K562 (cell line): ENCODE measurements around the gene STAB1. TPM values are rescaled to one million over a fixed set of nuclear protein-coding genes. Genes with fewer than 3 reads are reported as not detected.

Source experiments
- ATAC-seq: fragments of 200-7000 bp; cut with Tn5 transposase; 3 replicates; pipeline ENCODE4 v1.9.1; 2020; ENCODE audit warnings: moderate library complexity
- BruUV-seq: library from RNA; stranded (reverse); fragments of 400-500 nt; replicated peaks from 2 replicates; lab custom pipeline; 2021; lab: Mats Ljungman, UMichigan
- CTCF ChIA-PET: fragments of 300-600 bp; formaldehyde crosslinking; extraction: SDS; loops from one replicate; lab custom pipeline; 2021; ENCODE audit warnings: low intra/inter-chr PET ratio; lab: Yijun Ruan, JAX
- POLR2A ChIA-PET: fragments of 300-600, 350-650 bp; sonication (Branson Sonifier 250); formaldehyde crosslinking; extraction: SDS; loops from one replicate; lab custom pipeline; 2021; ENCODE audit warnings: antibody characterized with exemption, inconsistent platforms; lab: Yijun Ruan, JAX
- DNase-seq, 4 experiments: peaks; one replicate each; pipeline versions ENCODE4 v3.0.0 to v3.0.0-alpha.2; 2011 to 2018; ENCODE audit warnings: low spot score in 3 of 4, mixed read lengths in 3 of 4; ENCODE audit errors: extremely low read depth in 1 of 4
- FAIRE-seq: peaks from 2 replicates; lab custom pipeline; 2011; peaks lifted over from hg19 to GRCh38; lab: Jason Lieb, UNC
- H2AFZ ChIP-seq: 2 replicates; pipeline ENCODE4 v1.6.0; 2011; ENCODE audit warnings: low read depth, low read length, control low read depth, inconsistent platforms
- H3K27ac ChIP-seq: fragments of 200-600 bp; 3 replicates; pipeline ENCODE4 v1.8.0; 2011; ENCODE audit warnings: low read depth, mild to moderate bottlenecking, control low read depth, inconsistent platforms, low read length, moderate library complexity, mixed read lengths; ENCODE audit errors: extremely low read depth
- H3K27me3 ChIP-seq, 2 experiments: fragments of 300-600 bp in 1 of 2; 2 replicates in 1 of 2; 3 replicates in 1 of 2; pipeline versions ENCODE4 v1.6.0 to v1.8.0; 2011; ENCODE audit warnings: inconsistent platforms in 2 of 2, low read length in 2 of 2, mild to moderate bottlenecking in 1 of 2, mixed read lengths in 1 of 2, moderate library complexity in 1 of 2; ENCODE audit not compliant: control insufficient read depth in 2 of 2, insufficient read depth in 2 of 2
- H3K36me3 ChIP-seq: fragments of 300-600 bp; 3 replicates; pipeline ENCODE4 v1.8.0; 2011; ENCODE audit warnings: mild to moderate bottlenecking, low read length, inconsistent platforms; ENCODE audit not compliant: control insufficient read depth, insufficient read depth
- H3K4me1 ChIP-seq, 2 experiments: fragments of 200-600 bp in 1 of 2; replicated peaks in 1 of 2; 2 replicates in 1 of 2; 3 replicates in 1 of 2; pipeline versions ENCODE4 v1.5.1 to v1.8.0; 2011; ENCODE audit warnings: inconsistent platforms in 2 of 2, low read length in 2 of 2, mild to moderate bottlenecking in 1 of 2, mixed read lengths in 1 of 2, moderate library complexity in 1 of 2; ENCODE audit not compliant: control insufficient read depth in 2 of 2, insufficient read depth in 2 of 2
- H3K4me2 ChIP-seq: 2 replicates; pipeline ENCODE4 v1.6.1; 2011; ENCODE audit warnings: low read length, control low read depth, inconsistent platforms, mixed read lengths; ENCODE audit not compliant: insufficient read depth
- H3K4me3 ChIP-seq: fragments of 200-600 bp; sonication (generic), shearing (Covaris generic); 2 replicates; pipeline ENCODE4 v1.5.1; 2016; ENCODE audit warnings: control low read depth, inconsistent platforms
- H3K79me2 ChIP-seq: fragments of 200-600 bp; 3 replicates; pipeline ENCODE4 v1.8.0; 2011; ENCODE audit warnings: low read length, inconsistent platforms; ENCODE audit not compliant: control insufficient read depth, insufficient read depth
- H3K9ac ChIP-seq, 2 experiments: 2 replicates each; pipeline versions ENCODE4 v1.6.0 to v1.6.1; 2011; ENCODE audit warnings: low read depth in 2 of 2, low read length in 2 of 2, control low read depth in 1 of 2, inconsistent platforms in 1 of 2, mild to moderate bottlenecking in 1 of 2, mixed read lengths in 1 of 2; ENCODE audit not compliant: insufficient read depth in 1 of 2
- H3K9me1 ChIP-seq: one replicate; pipeline ENCODE4 v1.6.0; 2011; ENCODE audit warnings: inconsistent platforms, mild to moderate bottlenecking, low read length, moderate library complexity; ENCODE audit not compliant: control insufficient read depth, insufficient read depth
- H3K9me3 ChIP-seq: replicated peaks from 2 replicates; pipeline ENCODE4 v1.5.1; 2011; ENCODE audit warnings: low read depth, low read length, inconsistent platforms; ENCODE audit not compliant: control insufficient read depth, insufficient read depth
- H4K20me1 ChIP-seq: replicated peaks from 2 replicates; pipeline ENCODE4 v1.6.1; 2011; ENCODE audit warnings: low read length, inconsistent platforms, mixed read lengths; ENCODE audit not compliant: control insufficient read depth, insufficient read depth
- FOXA1 ChIP-seq: fragments of 450-650 bp; IDR thresholded peaks from 2 replicates; pipeline ENCODE4 v1.6.1; 2016; ENCODE audit warnings: mild to moderate bottlenecking, borderline replicate concordance
- JUN ChIP-seq, 2 experiments: sonication (generic) in 1 of 2; formaldehyde crosslinking in 1 of 2; IDR thresholded peaks; 2 replicates each; pipeline versions ENCODE4 v1.6.1 to v1.8.0; 2012 to 2022; ENCODE audit warnings: borderline replicate concordance in 2 of 2, mild to moderate bottlenecking in 2 of 2, improper control_type of control experiment in 1 of 2, low read depth in 1 of 2, low read length in 1 of 2, missing genetic modification reagents in 1 of 2
- RFX1 ChIP-seq: fragments of 450-650 bp; IDR thresholded peaks from 2 replicates; pipeline ENCODE4 v1.6.1; 2016; ENCODE audit warnings: mild to moderate bottlenecking, moderate library complexity
- TGIF2 ChIP-seq: sonication (generic); formaldehyde crosslinking; IDR thresholded peaks from 2 replicates; pipeline ENCODE4 v1.8.1; 2022; ENCODE audit warnings: mild to moderate bottlenecking, missing genetic modification reagents, moderate library complexity
- ZKSCAN1 ChIP-seq: fragments of 150-350 bp; IDR thresholded peaks from 2 replicates; pipeline ENCODE4 v1.6.1; 2016; ENCODE audit warnings: low read depth, low read length
- ZNF175 ChIP-seq: fragments of 200-800 bp; sonication (Bioruptor generic); IDR thresholded peaks from 2 replicates; pipeline ENCODE4 v1.6.1; 2016; ENCODE audit warnings: low read depth, mild to moderate bottlenecking, missing genetic modification characterization, missing compliant biosample characterization
- ZSCAN29 ChIP-seq: fragments of 450-650 bp; IDR thresholded peaks from 2 replicates; pipeline ENCODE4 v1.6.1; 2017
- WGBS: fragments of 100-300 bp; shearing (Covaris generic); methylation state at CpG from one replicate; pipeline ENCODE4 v1.1.6; 2016; ENCODE audit warnings: low coverage, mixed read lengths; ENCODE audit not compliant: insufficient coverage; ENCODE audit errors: missing lambda C conversion rate; 5-methylcytosine and 5-hydroxymethylcytosine counted together
- in situ Hi-C: fragments of 300-500 bp; cut with MboI; formaldehyde crosslinking; loops from 4 replicates; pipeline ENCODE4 v1.15.0; 2018; ENCODE audit warnings: inconsistent platforms, mixed read lengths
- intact Hi-C: fragments of 100-400 bp; cut with micrococcal nuclease; formaldehyde crosslinking; loops from 2 replicates; pipeline ENCODE4 v1.14.2; 2022
- polyA plus RNA-seq, 8 experiments: library from polyadenylated mRNA; depleted of rRNA in 4 of 8; stranded (reverse) in 5 of 8; unstranded in 3 of 8; fragments of >200 nt; fragmentation: Nextera tagmentation in 2 of 8; fragmentation: Illumina TruSeq in 1 of 8; extraction: Ambion mirVana in 2 of 8; extraction: Trizol in 1 of 8; gene quantifications; 2 replicates each; pipeline versions ENCODE4 v1.2.1 to v1.2.3, GENCODE V29; 2011 to 2014; ENCODE audit warnings: inconsistent platforms in 1 of 8, missing spikeins in 1 of 8
- total RNA-seq, 7 experiments: library from RNA; depleted of rRNA in 6 of 7; stranded (reverse); fragments of >200 nt in 6 of 7; fragmentation: Illumina TruSeq in 2 of 7; extraction: Trizol in 2 of 7; gene quantifications; 2 replicates each; pipeline versions ENCODE4 v1.2.1 to v1.2.3, GENCODE V29; 2011 to 2021; ENCODE audit warnings: low replicate concordance in 1 of 7
- TF ChIP-seq, protein P1 (sequence below): IDR thresholded peaks from 3 replicates; pipeline ENCODE4 v1.6.1; 2011; ENCODE audit warnings: borderline replicate concordance, mild to moderate bottlenecking; ENCODE audit not compliant: insufficient read length, insufficient read depth
- TF ChIP-seq, protein P2 (sequence below), 2 experiments: fragments of 150-350 bp in 1 of 2; IDR thresholded peaks; 2 replicates each; pipeline ENCODE4 v1.6.1; 2012 to 2016; ENCODE audit warnings: low read depth in 2 of 2, low read length in 2 of 2, mild to moderate bottlenecking in 1 of 2, moderate library complexity in 1 of 2
- TF ChIP-seq, protein P3 (sequence below): sonication (generic); formaldehyde crosslinking; IDR thresholded peaks from 2 replicates; pipeline ENCODE4 v1.8.0; 2022; ENCODE audit warnings: missing genetic modification reagents, mild to moderate bottlenecking, moderate library complexity, borderline replicate concordance
- TF ChIP-seq, protein P4 (sequence below), 3 experiments: fragments of 200-800 bp in 1 of 3; fragments of 250-450 bp in 1 of 3; fragments of 450-650 bp in 1 of 3; sonication (Bioruptor Pico) in 1 of 3; sonication (Bioruptor generic) in 1 of 3; formaldehyde crosslinking in 1 of 3; IDR thresholded peaks; 2 replicates each; pipeline versions ENCODE4 v1.6.1 to v1.8.0; 2016 to 2022; ENCODE audit warnings: mild to moderate bottlenecking in 2 of 3, missing genetic modification characterization in 2 of 3, missing compliant biosample characterization in 1 of 3, moderate library complexity in 1 of 3

The STAB1 gene
- total and polyA plus RNA-seq, 9 of the 15 experiments (the other 6 are each of a cell fraction or from before 2014, with no cell fraction given) = 0.20 to 3.9 (median 1.2) TPM

DNA sequence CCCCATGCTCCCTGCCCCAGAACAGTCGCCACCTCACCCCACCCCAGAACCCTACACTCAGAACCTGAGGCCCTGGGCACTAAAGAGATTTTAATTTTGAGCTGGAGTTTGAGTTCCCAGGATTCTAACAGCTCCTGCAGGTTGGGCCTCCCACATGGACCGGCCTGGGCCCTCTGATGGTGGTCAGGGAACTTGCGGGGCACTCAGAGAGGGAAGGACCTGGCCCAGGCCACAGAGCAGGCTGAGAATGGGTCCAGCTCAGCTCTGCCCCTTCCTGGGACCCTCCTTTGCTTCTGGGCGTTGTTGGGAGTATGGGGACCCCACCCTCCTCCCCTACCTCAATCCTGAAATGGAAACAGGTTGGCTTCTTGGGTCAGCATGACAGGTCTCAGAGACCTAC, 49.1 kb upstream of the STAB1 start:
- Histone ChIP-seq H2AFZ (no peak overlapping the region), H4K20me1 (no peaks in the 10 kb centered on the region), H3K36me3 (no peaks in the 10 kb centered on the region), H3K27ac (no peak overlapping the region), H3K27me3 (peaks cover 0 to 4% of the 10 kb centered on the region in 2 experiments; a peak in 1 of 5 replicates), H3K4me1 (peaks cover 0 to 37% of the 10 kb centered on the region in 2 experiments; a peak in 2 of 5 replicates), H3K9me1 (no peaks in the 10 kb centered on the region), H3K9me3 (no peaks in the 10 kb centered on the region), H3K9ac (0 out of 4 replicates have a peak overlapping the region, but pooled peaks of 1 of the 2 experiments have one; percentile 52), H3K4me2 (no peak overlapping the region), H3K4me3 (no peak overlapping the region), H3K79me2 (no peaks in the 10 kb centered on the region)
- CTCF ChIA-PET = interaction anchor here (1.8 to 2.2 kb wide), 2 partner anchors 17 to 34 kb away, joined by 7 to 8 read pairs; no protein-coding TSS in a partner anchor
- intact Hi-C loops (loop anchor here (5.0 kb wide), 3 partner anchors 154 to 444 kb away; no protein-coding TSS in a partner anchor), in situ Hi-C loops (loop anchor here (10.0 kb wide), 1 partner anchor 151 kb away; no protein-coding TSS in a partner anchor)
- BruUV-seq = no TSS peak
- POLR2A ChIA-PET = interaction anchor here (0.6 to 1.3 kb wide), 3 partner anchors 34 to 77 kb away, joined by 3 read pairs; no protein-coding TSS in a partner anchor
- no peak for DNase-seq
- 47% methylated on average over 3 of the region's 4 CpGs for WGBS
- no peak for ATAC-seq
- FAIRE-seq = no peak
- TF ChIP-seq, protein P1, sequence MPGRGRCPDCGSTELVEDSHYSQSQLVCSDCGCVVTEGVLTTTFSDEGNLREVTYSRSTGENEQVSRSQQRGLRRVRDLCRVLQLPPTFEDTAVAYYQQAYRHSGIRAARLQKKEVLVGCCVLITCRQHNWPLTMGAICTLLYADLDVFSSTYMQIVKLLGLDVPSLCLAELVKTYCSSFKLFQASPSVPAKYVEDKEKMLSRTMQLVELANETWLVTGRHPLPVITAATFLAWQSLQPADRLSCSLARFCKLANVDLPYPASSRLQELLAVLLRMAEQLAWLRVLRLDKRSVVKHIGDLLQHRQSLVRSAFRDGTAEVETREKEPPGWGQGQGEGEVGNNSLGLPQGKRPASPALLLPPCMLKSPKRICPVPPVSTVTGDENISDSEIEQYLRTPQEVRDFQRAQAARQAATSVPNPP = no peak
- TF ChIP-seq, protein P2, sequence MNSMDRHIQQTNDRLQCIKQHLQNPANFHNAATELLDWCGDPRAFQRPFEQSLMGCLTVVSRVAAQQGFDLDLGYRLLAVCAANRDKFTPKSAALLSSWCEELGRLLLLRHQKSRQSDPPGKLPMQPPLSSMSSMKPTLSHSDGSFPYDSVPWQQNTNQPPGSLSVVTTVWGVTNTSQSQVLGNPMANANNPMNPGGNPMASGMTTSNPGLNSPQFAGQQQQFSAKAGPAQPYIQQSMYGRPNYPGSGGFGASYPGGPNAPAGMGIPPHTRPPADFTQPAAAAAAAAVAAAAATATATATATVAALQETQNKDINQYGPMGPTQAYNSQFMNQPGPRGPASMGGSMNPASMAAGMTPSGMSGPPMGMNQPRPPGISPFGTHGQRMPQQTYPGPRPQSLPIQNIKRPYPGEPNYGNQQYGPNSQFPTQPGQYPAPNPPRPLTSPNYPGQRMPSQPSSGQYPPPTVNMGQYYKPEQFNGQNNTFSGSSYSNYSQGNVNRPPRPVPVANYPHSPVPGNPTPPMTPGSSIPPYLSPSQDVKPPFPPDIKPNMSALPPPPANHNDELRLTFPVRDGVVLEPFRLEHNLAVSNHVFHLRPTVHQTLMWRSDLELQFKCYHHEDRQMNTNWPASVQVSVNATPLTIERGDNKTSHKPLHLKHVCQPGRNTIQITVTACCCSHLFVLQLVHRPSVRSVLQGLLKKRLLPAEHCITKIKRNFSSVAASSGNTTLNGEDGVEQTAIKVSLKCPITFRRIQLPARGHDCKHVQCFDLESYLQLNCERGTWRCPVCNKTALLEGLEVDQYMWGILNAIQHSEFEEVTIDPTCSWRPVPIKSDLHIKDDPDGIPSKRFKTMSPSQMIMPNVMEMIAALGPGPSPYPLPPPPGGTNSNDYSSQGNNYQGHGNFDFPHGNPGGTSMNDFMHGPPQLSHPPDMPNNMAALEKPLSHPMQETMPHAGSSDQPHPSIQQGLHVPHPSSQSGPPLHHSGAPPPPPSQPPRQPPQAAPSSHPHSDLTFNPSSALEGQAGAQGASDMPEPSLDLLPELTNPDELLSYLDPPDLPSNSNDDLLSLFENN (IDR thresholded peaks at IDR 0.05; ENCODE audit: low read depth in 2 of 2, low read length in 2 of 2) = no peak
- TF ChIP-seq, protein P3, sequence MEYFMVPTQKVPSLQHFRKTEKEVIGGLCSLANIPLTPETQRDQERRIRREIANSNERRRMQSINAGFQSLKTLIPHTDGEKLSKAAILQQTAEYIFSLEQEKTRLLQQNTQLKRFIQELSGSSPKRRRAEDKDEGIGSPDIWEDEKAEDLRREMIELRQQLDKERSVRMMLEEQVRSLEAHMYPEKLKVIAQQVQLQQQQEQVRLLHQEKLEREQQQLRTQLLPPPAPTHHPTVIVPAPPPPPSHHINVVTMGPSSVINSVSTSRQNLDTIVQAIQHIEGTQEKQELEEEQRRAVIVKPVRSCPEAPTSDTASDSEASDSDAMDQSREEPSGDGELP (CRISPR knock-in tag) = no peak
- no peak for TF ChIP-seq RFX1
- TF ChIP-seq, protein P4, sequence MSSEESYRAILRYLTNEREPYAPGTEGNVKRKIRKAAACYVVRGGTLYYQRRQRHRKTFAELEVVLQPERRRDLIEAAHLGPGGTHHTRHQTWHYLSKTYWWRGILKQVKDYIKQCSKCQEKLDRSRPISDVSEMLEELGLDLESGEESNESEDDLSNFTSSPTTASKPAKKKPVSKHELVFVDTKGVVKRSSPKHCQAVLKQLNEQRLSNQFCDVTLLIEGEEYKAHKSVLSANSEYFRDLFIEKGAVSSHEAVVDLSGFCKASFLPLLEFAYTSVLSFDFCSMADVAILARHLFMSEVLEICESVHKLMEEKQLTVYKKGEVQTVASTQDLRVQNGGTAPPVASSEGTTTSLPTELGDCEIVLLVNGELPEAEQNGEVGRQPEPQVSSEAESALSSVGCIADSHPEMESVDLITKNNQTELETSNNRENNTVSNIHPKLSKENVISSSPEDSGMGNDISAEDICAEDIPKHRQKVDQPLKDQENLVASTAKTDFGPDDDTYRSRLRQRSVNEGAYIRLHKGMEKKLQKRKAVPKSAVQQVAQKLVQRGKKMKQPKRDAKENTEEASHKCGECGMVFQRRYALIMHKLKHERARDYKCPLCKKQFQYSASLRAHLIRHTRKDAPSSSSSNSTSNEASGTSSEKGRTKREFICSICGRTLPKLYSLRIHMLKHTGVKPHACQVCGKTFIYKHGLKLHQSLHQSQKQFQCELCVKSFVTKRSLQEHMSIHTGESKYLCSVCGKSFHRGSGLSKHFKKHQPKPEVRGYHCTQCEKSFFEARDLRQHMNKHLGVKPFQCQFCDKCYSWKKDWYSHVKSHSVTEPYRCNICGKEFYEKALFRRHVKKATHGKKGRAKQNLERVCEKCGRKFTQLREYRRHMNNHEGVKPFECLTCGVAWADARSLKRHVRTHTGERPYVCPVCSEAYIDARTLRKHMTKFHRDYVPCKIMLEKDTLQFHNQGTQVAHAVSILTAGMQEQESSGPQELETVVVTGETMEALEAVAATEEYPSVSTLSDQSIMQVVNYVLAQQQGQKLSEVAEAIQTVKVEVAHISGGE (CRISPR knock-in tag; IDR thresholded peaks at IDR 0.05) = no peak
- no peak for TF ChIP-seq TGIF2 (CRISPR knock-in tag)
- TF ChIP-seq JUN (IDR thresholded peaks at IDR 0.05; ENCODE audit: borderline replicate concordance, low read depth, low read length) = no peak
- no peak for TF ChIP-seq JUN (CRISPR knock-in tag; IDR thresholded peaks at IDR 0.05; ENCODE audit: borderline replicate concordance)
- TF ChIP-seq ZKSCAN1 = no peak
- no peak for TF ChIP-seq ZSCAN29
- TF ChIP-seq FOXA1 = no peak
- no peak for TF ChIP-seq ZNF175 (CRISPR knock-in tag)
